NCI-H2081 treated with DMSO at 0.1 percent for 48 hours (cell line): ENCODE data around the gene IL1R2.

Experiments used
- DNase-seq: peaks from one replicate; lab custom pipeline; 2025; lab: John Stamatoyannopoulos, UW

Gene IL1R2

GRCh38 chr2:101991721-101992145, at the start of gene IL1R2:
Gene IL1R2, plus strand, starts transcription at chr2:101991960. Its CDS starts 16,616 bp downstream, at chr2:102008576.
- no peak for DNase-seq

- no peak for DNase-seq
These were observed 48.9 kb upstream of the IL1R2 start for GRCh38 chr2:101942851-101943250.

- no peak for DNase-seq
These were observed 45.3 kb upstream of the IL1R2 start for GRCh38 chr2:101946372-101947039.

- no peak for DNase-seq
These were observed 44.4 kb upstream of the IL1R2 start for GRCh38 chr2:101947374-101947773.

GRCh38 chr2:101948625-101949155, 43.1 kb upstream of the IL1R2 start:
- no peak for DNase-seq

DNA sequence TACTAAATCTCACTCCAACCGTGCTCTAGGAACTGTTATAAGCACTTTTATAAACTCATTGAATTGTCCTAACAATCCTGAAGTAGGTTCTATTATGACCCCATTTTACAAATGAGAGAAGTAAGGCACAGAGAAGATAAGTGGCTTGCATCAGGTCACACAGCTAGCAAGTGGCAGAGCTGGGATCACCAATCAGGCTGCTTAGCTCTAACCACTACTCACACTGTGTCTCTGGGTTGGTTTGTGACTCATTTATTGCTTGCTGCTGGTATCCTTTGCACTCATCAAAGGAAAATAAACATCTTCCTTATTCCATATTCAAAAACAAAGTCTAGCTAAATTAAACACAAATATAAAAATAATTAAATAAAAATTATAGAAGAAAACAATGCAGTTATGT, 42.5 kb upstream of the IL1R2 start:
- no peak for DNase-seq

DNA sequence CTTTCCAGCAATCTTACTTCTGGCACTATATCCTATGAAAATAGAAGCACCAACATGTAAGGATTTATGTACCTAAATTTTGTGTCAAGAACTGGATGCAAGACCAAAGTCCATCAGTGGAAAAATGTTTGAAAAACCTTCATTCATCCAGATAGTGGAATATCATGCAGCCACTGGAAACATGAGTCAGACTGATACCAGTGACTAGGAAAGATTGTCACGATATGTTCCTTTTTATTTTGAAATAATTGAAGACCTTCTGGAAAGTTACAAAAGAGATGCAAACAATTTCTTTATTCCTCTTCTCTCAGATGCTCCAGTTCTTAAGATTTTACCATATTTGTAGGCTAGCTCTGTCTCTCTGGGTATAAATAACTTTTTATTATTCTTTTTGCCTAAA, 40.5 kb upstream of the IL1R2 start:
- DNase-seq: no peak

- no peak for DNase-seq
These were observed 39.2 kb upstream of the IL1R2 start for GRCh38 chr2:101952551-101952950.

DNA sequence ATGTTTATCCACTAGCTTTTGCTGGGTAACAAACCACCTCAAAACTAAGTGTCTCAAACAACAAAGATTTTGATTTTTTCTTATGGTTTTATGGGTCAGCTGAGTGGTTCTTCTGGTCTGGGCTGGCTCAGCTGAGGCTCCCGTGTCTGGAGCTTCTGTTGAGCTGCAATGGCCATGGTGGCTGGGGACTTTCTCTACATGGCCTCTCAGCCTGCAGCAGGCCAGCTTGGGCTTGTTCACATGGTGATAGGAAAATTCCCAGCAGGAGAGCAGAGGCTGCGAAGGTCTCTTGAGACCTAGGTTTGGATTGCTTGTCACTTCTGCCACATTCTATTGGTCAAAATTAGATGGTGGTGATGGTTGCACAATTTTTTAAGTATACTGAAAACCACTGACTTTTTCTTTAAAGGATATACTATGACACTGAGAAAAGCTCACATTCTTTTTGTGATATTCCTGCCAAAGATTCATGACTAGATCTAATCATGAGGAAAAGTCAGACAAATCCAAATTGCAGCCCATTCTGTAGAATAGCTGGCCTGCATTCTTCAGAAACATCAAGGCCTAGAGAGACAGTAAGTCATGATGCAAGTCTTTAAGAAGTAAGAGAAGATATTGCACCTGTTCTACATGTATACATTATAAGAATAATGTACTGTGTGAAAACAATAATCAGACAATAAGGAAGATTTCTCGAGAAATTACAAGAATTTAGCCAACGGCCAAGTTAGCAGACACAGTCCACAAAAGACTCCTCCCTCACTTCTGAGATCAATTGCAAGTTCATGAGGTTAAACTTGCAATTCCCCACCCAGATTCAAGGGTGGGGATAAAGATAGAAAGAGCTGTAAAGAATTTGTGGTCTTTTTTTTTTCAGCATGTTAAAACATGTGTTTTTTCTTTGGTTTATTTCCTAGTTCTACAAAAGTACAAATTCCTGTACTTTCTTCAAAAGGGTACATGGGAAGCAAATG, 35.0 kb upstream of the IL1R2 start:
- DNase-seq: no peak

GRCh38 chr2:101958061-101958460, 33.7 kb upstream of the IL1R2 start:
- no peak for DNase-seq

GRCh38 chr2:101960819-101961337, 30.9 kb upstream of the IL1R2 start:
- DNase-seq: no peak

GRCh38 chr2:101961338-101962191, 30.2 kb upstream of the IL1R2 start:
- DNase-seq: no peak

DNA sequence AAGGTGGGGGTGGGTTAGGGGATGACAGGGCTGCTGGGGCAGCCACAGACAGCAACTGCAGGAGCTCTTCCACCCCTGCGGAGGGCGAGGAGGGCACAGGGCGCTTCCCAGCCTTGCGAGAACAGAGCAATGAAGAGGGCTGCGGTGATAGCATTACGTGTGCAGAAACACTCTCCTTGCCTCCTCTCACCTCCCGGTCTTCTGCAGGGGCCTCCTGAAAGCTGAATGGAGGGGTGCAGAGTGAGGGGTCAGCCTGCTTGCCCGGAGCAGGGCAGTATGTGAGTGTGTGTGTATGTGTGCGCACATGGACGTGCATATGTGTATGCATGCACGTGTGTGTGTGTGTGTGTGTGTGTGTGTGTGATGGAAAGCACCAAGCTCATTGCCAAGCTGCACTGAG, 29.5 kb upstream of the IL1R2 start:
- DNase-seq: no peak

DNA sequence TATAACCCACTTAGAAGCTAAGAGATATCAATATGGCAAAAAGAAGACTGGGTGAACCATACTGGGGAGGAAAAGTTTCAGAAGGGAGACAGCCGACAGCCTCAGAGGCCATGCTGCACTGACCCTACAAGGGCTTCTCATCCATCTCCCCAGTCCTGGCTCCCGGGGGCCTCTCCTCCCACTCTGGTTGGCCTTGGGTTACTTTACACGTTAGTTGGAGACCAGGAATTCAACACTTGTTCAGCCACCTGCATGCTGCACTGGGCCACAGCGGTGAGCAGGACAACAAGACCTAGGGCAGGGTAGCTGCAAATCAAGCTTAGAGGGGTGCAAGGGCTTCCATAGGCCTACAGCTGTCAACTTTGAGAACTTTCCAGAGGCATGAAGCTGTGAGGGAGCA, 28.6 kb upstream of the IL1R2 start:
- no peak for DNase-seq

- no peak for DNase-seq
These were observed 23.8 kb upstream of the IL1R2 start for GRCh38 chr2:101967826-101968513.

DNA sequence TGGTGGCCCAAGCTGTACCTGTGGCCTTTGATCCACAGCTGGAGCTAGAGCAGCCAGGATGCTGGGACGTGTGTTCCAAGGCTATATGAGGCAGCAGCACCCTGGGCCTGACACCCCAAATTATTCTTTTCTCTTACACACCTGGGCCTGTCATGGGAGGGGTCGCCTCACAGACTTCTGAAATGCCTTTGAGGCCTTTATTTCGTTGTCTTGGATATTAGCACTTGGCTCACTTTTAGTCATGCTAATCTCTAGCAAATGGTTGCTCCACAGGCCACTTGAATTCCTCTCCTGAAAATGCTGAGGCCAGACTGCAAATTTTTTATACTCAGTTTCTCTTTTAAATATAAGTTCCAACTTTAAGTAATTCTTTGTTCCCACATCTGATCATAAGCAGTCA, 22.0 kb upstream of the IL1R2 start:
- no peak for DNase-seq

DNA sequence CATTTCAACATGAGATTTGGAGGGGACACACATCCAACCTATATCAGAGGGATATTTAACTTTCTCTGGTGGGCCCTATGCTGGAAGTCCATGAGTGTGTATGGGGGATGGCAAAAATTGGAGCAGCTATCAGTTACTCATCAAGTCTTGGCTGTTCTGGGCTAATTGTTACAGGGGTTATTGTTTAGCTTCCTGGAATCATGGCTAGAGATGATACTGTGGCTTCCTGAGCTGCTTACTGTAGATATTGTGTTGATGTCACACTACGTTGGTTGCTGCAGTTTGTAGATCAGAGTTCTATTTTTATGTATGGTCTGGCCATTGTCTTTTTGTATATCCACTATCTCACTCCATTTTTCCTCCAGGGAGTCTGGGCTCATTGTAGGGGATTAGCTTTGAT, 20.9 kb upstream of the IL1R2 start:
- no peak for DNase-seq

GRCh38 chr2:101971836-101972235, 19.9 kb upstream of the IL1R2 start:
- DNase-seq: no peak

DNA sequence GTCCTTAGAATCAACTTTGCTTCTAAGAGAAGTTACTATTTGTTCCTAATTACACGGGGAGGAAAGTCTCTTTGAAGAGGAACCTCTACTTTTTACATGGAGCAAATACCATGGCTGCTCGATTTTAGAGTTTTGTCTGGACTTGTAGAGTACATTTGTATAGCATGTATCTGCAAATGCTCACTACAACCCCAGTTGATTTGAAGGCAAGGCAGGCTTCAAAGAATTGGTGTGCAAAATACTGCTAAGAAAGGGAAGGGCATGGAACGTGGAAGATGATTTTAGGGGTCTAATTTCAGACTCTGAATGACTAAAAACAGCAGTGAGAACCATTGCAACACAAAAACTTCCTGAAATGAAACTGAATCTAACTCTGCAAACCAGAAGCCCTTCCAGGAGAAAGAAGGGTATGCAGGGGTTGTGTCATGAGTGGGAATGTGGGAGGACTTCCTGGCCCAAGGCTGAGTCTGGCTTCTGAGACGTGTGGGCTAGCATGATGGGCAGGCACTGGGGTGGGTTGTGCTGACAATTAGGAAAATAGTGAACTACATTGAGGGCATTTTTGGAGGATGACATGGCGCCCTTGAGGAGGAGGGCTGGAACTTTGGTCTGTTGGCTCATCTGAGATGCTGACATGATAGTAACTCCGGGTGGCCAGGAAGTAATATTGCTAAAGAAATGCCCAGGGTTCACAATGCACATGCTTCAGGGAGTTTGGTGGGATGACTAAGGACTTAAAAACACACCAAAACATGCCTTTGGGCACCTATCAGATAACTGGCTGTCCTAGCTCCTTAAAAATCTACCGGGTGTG, 18.9 kb upstream of the IL1R2 start:
- DNase-seq: no peak

GRCh38 chr2:101974663-101975062, 17.1 kb upstream of the IL1R2 start:
- no peak for DNase-seq
